A673 (cell line): ENCODE results near the gene MND1.

ENCODE experiments used
- EZH2 ChIP-seq: fragments of 200-600 bp; sonication (generic); IDR thresholded peaks from 2 replicates; pipeline ENCODE4 v1.6.1; 2017; ENCODE audit warnings: borderline replicate concordance, low read depth, mild to moderate bottlenecking, mixed read lengths, antibody characterized with exemption, low read length; ENCODE audit not compliant: poor library complexity, severe bottlenecking
- TF ChIP-seq, protein P1 (sequence below): fragments of 300-800, 200-600 bp; sonication (generic); conservative IDR thresholded peaks from 2 replicates; pipeline ENCODE4 v1.5.1; 2017; ENCODE audit warnings: low read depth, mild to moderate bottlenecking, antibody characterized with exemption, low read length, moderate library complexity, mixed read lengths

DNA sequence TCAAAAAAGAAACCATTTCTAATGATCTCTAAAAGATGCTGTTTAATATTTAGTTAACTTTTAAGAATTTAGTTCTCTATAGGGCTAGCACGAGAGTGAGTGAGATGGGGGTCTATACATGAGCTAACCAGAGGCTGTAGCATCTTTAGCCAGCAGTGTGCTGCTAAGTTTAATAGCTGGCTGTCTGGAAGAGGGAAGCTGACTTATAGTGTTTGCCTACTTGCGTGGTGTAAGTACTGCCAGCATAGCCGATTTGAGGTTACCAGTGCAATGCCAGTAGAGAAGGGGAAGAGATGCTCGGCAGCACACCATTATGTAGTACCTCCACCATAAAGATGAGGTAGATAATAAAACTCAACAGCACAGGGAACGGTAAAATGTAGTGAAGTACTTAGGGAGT lies 74.5 kb downstream of the MND1 start:
- TF ChIP-seq, protein P1, sequence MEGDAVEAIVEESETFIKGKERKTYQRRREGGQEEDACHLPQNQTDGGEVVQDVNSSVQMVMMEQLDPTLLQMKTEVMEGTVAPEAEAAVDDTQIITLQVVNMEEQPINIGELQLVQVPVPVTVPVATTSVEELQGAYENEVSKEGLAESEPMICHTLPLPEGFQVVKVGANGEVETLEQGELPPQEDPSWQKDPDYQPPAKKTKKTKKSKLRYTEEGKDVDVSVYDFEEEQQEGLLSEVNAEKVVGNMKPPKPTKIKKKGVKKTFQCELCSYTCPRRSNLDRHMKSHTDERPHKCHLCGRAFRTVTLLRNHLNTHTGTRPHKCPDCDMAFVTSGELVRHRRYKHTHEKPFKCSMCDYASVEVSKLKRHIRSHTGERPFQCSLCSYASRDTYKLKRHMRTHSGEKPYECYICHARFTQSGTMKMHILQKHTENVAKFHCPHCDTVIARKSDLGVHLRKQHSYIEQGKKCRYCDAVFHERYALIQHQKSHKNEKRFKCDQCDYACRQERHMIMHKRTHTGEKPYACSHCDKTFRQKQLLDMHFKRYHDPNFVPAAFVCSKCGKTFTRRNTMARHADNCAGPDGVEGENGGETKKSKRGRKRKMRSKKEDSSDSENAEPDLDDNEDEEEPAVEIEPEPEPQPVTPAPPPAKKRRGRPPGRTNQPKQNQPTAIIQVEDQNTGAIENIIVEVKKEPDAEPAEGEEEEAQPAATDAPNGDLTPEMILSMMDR, result no peak
- no peak for TF ChIP-seq EZH2
